Caco-2 (cell line): ENCODE data around the gene GALNT12. TPM values are rescaled to one million over a fixed set of nuclear protein-coding genes. Genes with fewer than 3 reads are reported as not detected.

Source experiments
- BruUV-seq: library from RNA; stranded (reverse); fragments of 400-500 nt; replicated peaks from 2 replicates; lab custom pipeline; 2021; lab: Mats Ljungman, UMichigan
- CTCF ChIA-PET: fragments of 300-600 bp; sonication (Branson Sonifier 250); formaldehyde crosslinking; loops from one replicate; lab custom pipeline; 2022; ENCODE audit warnings: antibody characterized with exemption; lab: Charles Lee
- POLR2A ChIA-PET: fragments of 300-600 bp; sonication (Branson Sonifier 250); formaldehyde crosslinking; loops from one replicate; lab custom pipeline; 2022; ENCODE audit warnings: antibody characterized with exemption; lab: Charles Lee
- DNase-seq, 2 experiments: peaks; one replicate each; pipeline versions ENCODE4 v3.0.0 to v3.0.0-alpha.2; 2020 to 2022
- H3K27me3 ChIP-seq: replicated peaks from 2 replicates; pipeline ENCODE4 v1.6.0; 2011; ENCODE audit warnings: low read length; ENCODE audit not compliant: control insufficient read depth, insufficient read depth
- H3K36me3 ChIP-seq: 2 replicates; pipeline ENCODE4 v1.5.1; 2011; ENCODE audit warnings: low read length; ENCODE audit not compliant: control insufficient read depth, insufficient read depth
- H3K4me1 ChIP-seq: fragments of 250-450 bp; sonication (Bioruptor Pico); 2 replicates; pipeline ENCODE4 v1.5.1; 2020; ENCODE audit warnings: mild to moderate bottlenecking
- H3K4me3 ChIP-seq: 2 replicates; pipeline ENCODE4 v1.5.1; 2011; ENCODE audit warnings: low read depth, mild to moderate bottlenecking, control low read depth, low read length
- H3K9me3 ChIP-seq: fragments of 250-450 bp; sonication (Bioruptor Pico); 2 replicates; pipeline ENCODE4 v1.5.1; 2020; ENCODE audit warnings: mild to moderate bottlenecking, moderate library complexity
- H3K27ac Mint-ChIP-seq: one replicate; pipeline ENCODE4 v1.8.0; 2022; ENCODE audit warnings: mixed read lengths; ENCODE audit not compliant: unreplicated experiment
- H3K27me3 Mint-ChIP-seq: one replicate; pipeline ENCODE4 v1.8.0; 2022; ENCODE audit warnings: mixed read lengths; ENCODE audit not compliant: insufficient read depth, unreplicated experiment
- H3K36me3 Mint-ChIP-seq: one replicate; pipeline ENCODE4 v1.8.0; 2022; ENCODE audit warnings: mild to moderate bottlenecking, mixed read lengths; ENCODE audit not compliant: insufficient read depth, unreplicated experiment
- H3K4me1 Mint-ChIP-seq: one replicate; pipeline ENCODE4 v1.8.0; 2022; ENCODE audit warnings: low read depth, mixed read lengths; ENCODE audit not compliant: unreplicated experiment
- H3K4me3 Mint-ChIP-seq: one replicate; pipeline ENCODE4 v1.8.0; 2022; ENCODE audit warnings: mild to moderate bottlenecking, moderate library complexity, mixed read lengths; ENCODE audit not compliant: unreplicated experiment
- H3K9me3 Mint-ChIP-seq: one replicate; pipeline ENCODE4 v1.8.0; 2022; ENCODE audit warnings: mixed read lengths; ENCODE audit not compliant: unreplicated experiment
- intact Hi-C: fragments of 100-400 bp; cut with micrococcal nuclease; formaldehyde crosslinking; loops from one replicate; pipeline ENCODE4 v1.10.0; 2022; ENCODE audit not compliant: unreplicated experiment
- total RNA-seq: library from RNA; stranded (reverse); gene quantifications from 2 replicates; pipeline ENCODE4 v1.2.3, GENCODE V29; 2022
- TF ChIP-seq, protein P1 (sequence below), 2 experiments: fragments of 200-600 bp in 1 of 2; IDR thresholded peaks; 1 replicate in 1 of 2; 2 replicates in 1 of 2; pipeline versions ENCODE4 v1.5.1 to v1.8.0; 2011 to 2022; ENCODE audit warnings: antibody characterized with exemption in 1 of 2, control low read depth in 1 of 2, inconsistent platforms in 1 of 2, low read depth in 1 of 2, low read length in 1 of 2, mild to moderate bottlenecking in 1 of 2, moderate library complexity in 1 of 2; ENCODE audit not compliant: insufficient read depth in 1 of 2, severe bottlenecking in 1 of 2, unreplicated experiment in 1 of 2

The GALNT12 gene
- total RNA-seq, 1 experiment from 2014 or later: 3.6 TPM

DNA sequence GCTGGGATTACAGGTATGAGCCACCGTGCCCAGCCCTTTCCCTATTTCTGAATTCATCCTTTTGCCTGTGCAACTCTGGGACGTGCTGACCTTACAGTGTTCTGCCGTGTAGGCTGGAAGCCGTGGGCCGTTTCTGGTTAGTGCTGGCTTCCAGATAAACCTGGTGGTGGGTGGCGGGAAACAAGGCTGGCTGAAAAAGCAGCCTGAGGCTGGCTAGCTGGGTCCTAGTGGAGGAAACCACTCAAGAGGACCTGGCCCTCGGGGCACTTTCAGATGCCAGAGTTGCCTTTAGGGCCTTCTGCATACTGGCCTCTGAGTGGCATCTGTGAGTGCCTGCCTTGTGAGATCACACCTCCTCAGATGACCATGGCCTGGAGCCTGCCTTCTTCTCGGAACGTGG is 26.9 kb downstream of the GALNT12 start:
- Histone ChIP-seq H3K9me3 (no peaks in the 10 kb centered on the region), H3K4me1 (no peaks in the 10 kb centered on the region), H3K4me3 (no peak overlapping the region), H3K27me3 (no peaks in the 10 kb centered on the region), H3K36me3 (no peaks in the 10 kb centered on the region)
- no peaks in the 10 kb centered on the region for H3K9me3 Mint-ChIP-seq
- H3K27ac Mint-ChIP-seq: no peak overlapping the region
- intact Hi-C loops: no loop called here
- no peak for DNase-seq
- H3K4me1 Mint-ChIP-seq: no peaks in the 10 kb centered on the region
- no peaks in the 10 kb centered on the region for H3K27me3 Mint-ChIP-seq
- ChIA-PET CTCF (no interaction called here), POLR2A (no interaction called here)
- no TSS peak for BruUV-seq
- no peaks in the 10 kb centered on the region for H3K36me3 Mint-ChIP-seq
- no peak overlapping the region for H3K4me3 Mint-ChIP-seq
- TF ChIP-seq, protein P1, sequence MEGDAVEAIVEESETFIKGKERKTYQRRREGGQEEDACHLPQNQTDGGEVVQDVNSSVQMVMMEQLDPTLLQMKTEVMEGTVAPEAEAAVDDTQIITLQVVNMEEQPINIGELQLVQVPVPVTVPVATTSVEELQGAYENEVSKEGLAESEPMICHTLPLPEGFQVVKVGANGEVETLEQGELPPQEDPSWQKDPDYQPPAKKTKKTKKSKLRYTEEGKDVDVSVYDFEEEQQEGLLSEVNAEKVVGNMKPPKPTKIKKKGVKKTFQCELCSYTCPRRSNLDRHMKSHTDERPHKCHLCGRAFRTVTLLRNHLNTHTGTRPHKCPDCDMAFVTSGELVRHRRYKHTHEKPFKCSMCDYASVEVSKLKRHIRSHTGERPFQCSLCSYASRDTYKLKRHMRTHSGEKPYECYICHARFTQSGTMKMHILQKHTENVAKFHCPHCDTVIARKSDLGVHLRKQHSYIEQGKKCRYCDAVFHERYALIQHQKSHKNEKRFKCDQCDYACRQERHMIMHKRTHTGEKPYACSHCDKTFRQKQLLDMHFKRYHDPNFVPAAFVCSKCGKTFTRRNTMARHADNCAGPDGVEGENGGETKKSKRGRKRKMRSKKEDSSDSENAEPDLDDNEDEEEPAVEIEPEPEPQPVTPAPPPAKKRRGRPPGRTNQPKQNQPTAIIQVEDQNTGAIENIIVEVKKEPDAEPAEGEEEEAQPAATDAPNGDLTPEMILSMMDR (IDR thresholded peaks at IDR 0.05; ENCODE audit: insufficient read depth in 1 of 2, low read depth in 1 of 2, low read length in 1 of 2, severe bottlenecking in 1 of 2, unreplicated experiment in 1 of 2): no peak

DNA sequence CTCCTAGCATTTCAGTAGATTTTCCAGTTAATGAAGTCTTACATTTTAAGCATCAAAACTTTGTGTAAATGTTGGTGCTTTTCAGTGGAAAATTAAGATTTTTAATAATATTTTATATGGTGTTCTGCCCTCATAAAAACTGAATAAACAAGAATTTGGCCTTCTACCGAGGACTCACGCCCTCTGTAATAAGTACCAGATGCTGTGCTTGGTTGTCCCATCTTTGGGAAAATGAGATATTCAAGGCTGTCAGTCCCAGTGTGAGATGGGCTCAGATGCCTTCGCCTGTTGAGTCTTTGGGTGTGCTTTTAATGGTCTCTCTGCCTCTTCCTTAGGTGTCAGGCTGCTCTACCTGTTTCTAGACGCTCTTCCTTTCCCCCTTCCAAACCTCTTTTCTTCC is 28.7 kb downstream of the GALNT12 start:
- no TSS peak for BruUV-seq
- H3K36me3 ChIP-seq: no peaks in the 10 kb centered on the region
- TF ChIP-seq, protein P1 (IDR thresholded peaks at IDR 0.05; ENCODE audit: insufficient read depth in 1 of 2, low read depth in 1 of 2, low read length in 1 of 2, severe bottlenecking in 1 of 2, unreplicated experiment in 1 of 2): no peak
- Mint-ChIP-seq H3K4me3 (no peak overlapping the region), H3K36me3 (no peaks in the 10 kb centered on the region), H3K27me3 (no peaks in the 10 kb centered on the region), H3K4me1 (no peaks in the 10 kb centered on the region), H3K27ac (no peak overlapping the region), H3K9me3 (no peaks in the 10 kb centered on the region)
- no peaks in the 10 kb centered on the region for H3K4me1 ChIP-seq
- POLR2A ChIA-PET: no interaction called here
- H3K9me3 ChIP-seq: no peaks in the 10 kb centered on the region
- H3K4me3 ChIP-seq: no peak overlapping the region
- CTCF ChIA-PET: no interaction called here
- DNase-seq: no peak
- H3K27me3 ChIP-seq: no peaks in the 10 kb centered on the region
- intact Hi-C loops: no loop called here

DNA sequence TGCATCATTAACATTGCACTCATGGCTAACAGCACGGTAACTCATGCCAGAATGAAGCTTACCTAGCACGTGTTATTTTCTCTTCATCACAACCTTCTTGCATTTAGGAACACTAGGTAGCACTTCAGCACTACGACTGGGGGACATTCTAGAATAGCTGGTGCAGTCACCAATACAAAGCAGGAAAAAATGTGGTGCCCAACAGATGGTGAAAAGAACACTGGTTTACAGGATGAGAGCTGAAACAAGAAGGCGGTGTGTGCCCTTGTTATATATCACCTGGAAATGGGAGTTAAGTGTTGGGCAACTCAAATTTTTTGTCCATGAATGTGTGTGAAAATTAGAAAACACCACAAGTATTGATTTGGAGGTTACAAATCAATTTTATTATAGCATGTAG is 30.0 kb downstream of the GALNT12 start:
- CTCF ChIA-PET: no interaction called here
- no peaks in the 10 kb centered on the region for H3K36me3 Mint-ChIP-seq
- Histone ChIP-seq H3K27me3 (no peaks in the 10 kb centered on the region), H3K36me3 (no peaks in the 10 kb centered on the region), H3K4me1 (no peaks in the 10 kb centered on the region), H3K4me3 (no peak overlapping the region), H3K9me3 (no peaks in the 10 kb centered on the region)
- intact Hi-C loops: no loop called here
- H3K4me1 Mint-ChIP-seq: no peaks in the 10 kb centered on the region
- TF ChIP-seq, protein P1 (IDR thresholded peaks at IDR 0.05; ENCODE audit: insufficient read depth in 1 of 2, low read depth in 1 of 2, low read length in 1 of 2, severe bottlenecking in 1 of 2, unreplicated experiment in 1 of 2): no peak
- POLR2A ChIA-PET: no interaction called here
- H3K27ac Mint-ChIP-seq: no peak overlapping the region
- no TSS peak for BruUV-seq
- H3K27me3 Mint-ChIP-seq: no peaks in the 10 kb centered on the region
- no peaks in the 10 kb centered on the region for H3K9me3 Mint-ChIP-seq
- DNase-seq: no peak
- H3K4me3 Mint-ChIP-seq: no peak overlapping the region
